Activated CD4-positive, alpha-beta T cell treated with anti-CD3 and anti-CD28 coated beads, Interleukin-2, amount 10 ng/mL, durations not matched to agents 24 days and 14 days (primary cell): ENCODE results near the gene GRIN3A. TPM values are rescaled to one million over a fixed set of nuclear protein-coding genes. Genes with fewer than 3 reads are reported as not detected.
A peak's percentile ranks its signal among the peaks of the same experiment; 100 is the strongest.
"Not testable (repeated sequence)": the region's sequence is repeated elsewhere in the genome, so short reads cannot be mapped to it uniquely, and the experiment has no call there.

Source experiments
- DNase-seq: peaks from one replicate; pipeline ENCODE4 v3.0.0; 2022
- H3K27ac Mint-ChIP-seq: one replicate; pipeline ENCODE4 v1.8.0; 2022; ENCODE audit warnings: mild to moderate bottlenecking, mixed read lengths
- H3K27me3 Mint-ChIP-seq: one replicate; pipeline ENCODE4 v1.8.0; 2022; ENCODE audit warnings: mixed read lengths
- H3K36me3 Mint-ChIP-seq: one replicate; pipeline ENCODE4 v1.8.0; 2022; ENCODE audit warnings: low read depth, mild to moderate bottlenecking, mixed read lengths
- H3K4me1 Mint-ChIP-seq: one replicate; pipeline ENCODE4 v1.8.0; 2021; ENCODE audit warnings: mixed read lengths
- H3K4me3 Mint-ChIP-seq: one replicate; pipeline ENCODE4 v1.8.0; 2022; ENCODE audit warnings: mild to moderate bottlenecking, moderate library complexity, mixed read lengths
- H3K9me3 Mint-ChIP-seq: one replicate; pipeline ENCODE4 v1.8.0; 2021; ENCODE audit warnings: mixed read lengths
- intact Hi-C: fragments of 100-400 bp; cut with micrococcal nuclease; formaldehyde crosslinking; loops from one replicate; pipeline ENCODE4 v1.15.1; 2023
- total RNA-seq: library from RNA; stranded (reverse); gene quantifications from 2 replicates; pipeline ENCODE4 v1.2.3, GENCODE V29; 2022

The GRIN3A gene
- total RNA-seq, 1 donor from 2014 or later = not detected

- no peaks in the 10 kb centered on the region for H3K9me3 Mint-ChIP-seq
- peak overlapping the region; percentile 70 for H3K27ac Mint-ChIP-seq
- H3K4me3 Mint-ChIP-seq = no peak overlapping the region
- peak; percentile 59 for DNase-seq
- no peaks in the 10 kb centered on the region for H3K27me3 Mint-ChIP-seq
- intact Hi-C loops = no loop called here
- peaks cover 24% of the 10 kb centered on the region for H3K36me3 Mint-ChIP-seq
- H3K4me1 Mint-ChIP-seq = peaks cover 23% of the 10 kb centered on the region
Measured at GRCh38 chr9:101569741-101570501, 168.5 kb downstream of the GRIN3A start.

- H3K36me3 Mint-ChIP-seq = peaks cover 34% of the 10 kb centered on the region
Measured at GRCh38 chr9:101567725-101568350, 170.6 kb downstream of the GRIN3A start.

GRCh38 chr9:101566904-101567724 lies 171.3 kb downstream of the GRIN3A start:
- Mint-ChIP-seq H3K4me1 (peaks cover 18% of the 10 kb centered on the region), H3K27ac (no peak overlapping the region), H3K4me3 (no peak overlapping the region), H3K36me3 (peaks cover 41% of the 10 kb centered on the region), H3K9me3 (no peaks in the 10 kb centered on the region), H3K27me3 (no peaks in the 10 kb centered on the region)
- intact Hi-C loops = no loop called here
- peak; percentile 73 for DNase-seq

More at GRCh38 chr9:101567725-101568350, 170.6 kb downstream of the GRIN3A start:
- intact Hi-C loops = no loop called here
- no peak for DNase-seq
- H3K4me3 Mint-ChIP-seq = no peak overlapping the region
- H3K27ac Mint-ChIP-seq = no peak overlapping the region
- no peaks in the 10 kb centered on the region for H3K9me3 Mint-ChIP-seq
- H3K27me3 Mint-ChIP-seq = no peaks in the 10 kb centered on the region
- H3K4me1 Mint-ChIP-seq = peaks cover 21% of the 10 kb centered on the region

GRCh38 chr9:101564252-101564651 lies 174.2 kb downstream of the GRIN3A start:
- H3K27ac Mint-ChIP-seq = no peak overlapping the region
- H3K27me3 Mint-ChIP-seq = no peaks in the 10 kb centered on the region
- DNase-seq = no peak
- H3K36me3 Mint-ChIP-seq = peaks cover 63% of the 10 kb centered on the region
- peaks cover 13% of the 10 kb centered on the region for H3K4me1 Mint-ChIP-seq
- intact Hi-C loops = no loop called here
- H3K4me3 Mint-ChIP-seq = no peak overlapping the region
- peaks cover 7% of the 10 kb centered on the region for H3K9me3 Mint-ChIP-seq

GRCh38 chr9:101562966-101563365 lies 175.5 kb downstream of the GRIN3A start:
- peaks cover 15% of the 10 kb centered on the region for H3K9me3 Mint-ChIP-seq
- H3K27me3 Mint-ChIP-seq = no peaks in the 10 kb centered on the region
- no peak overlapping the region for H3K4me3 Mint-ChIP-seq
- DNase-seq = no peak
- intact Hi-C loops = no loop called here
- H3K27ac Mint-ChIP-seq = no peak overlapping the region
- peaks cover 13% of the 10 kb centered on the region for H3K4me1 Mint-ChIP-seq
- peaks cover 73% of the 10 kb centered on the region for H3K36me3 Mint-ChIP-seq

- DNase-seq = no peak
- H3K27ac Mint-ChIP-seq = no peak overlapping the region
- H3K4me1 Mint-ChIP-seq = peaks cover 9% of the 10 kb centered on the region
- intact Hi-C loops = no loop called here
- H3K36me3 Mint-ChIP-seq = peaks cover 77% of the 10 kb centered on the region
- H3K4me3 Mint-ChIP-seq = no peak overlapping the region
- H3K9me3 Mint-ChIP-seq = peaks cover 15% of the 10 kb centered on the region
- no peaks in the 10 kb centered on the region for H3K27me3 Mint-ChIP-seq
Measured at GRCh38 chr9:101561740-101562139, 176.7 kb downstream of the GRIN3A start.

GRCh38 chr9:101549472-101550098 lies 188.9 kb downstream of the GRIN3A start:
- peaks cover 73% of the 10 kb centered on the region for H3K36me3 Mint-ChIP-seq

GRCh38 chr9:101543098-101543735 lies 195.2 kb downstream of the GRIN3A start:
- H3K4me3 Mint-ChIP-seq = no peak overlapping the region
- H3K4me1 Mint-ChIP-seq = no peaks in the 10 kb centered on the region
- H3K36me3 Mint-ChIP-seq = peaks cover 33% of the 10 kb centered on the region
- no peak overlapping the region for H3K27ac Mint-ChIP-seq
- intact Hi-C loops = no loop called here
- H3K27me3 Mint-ChIP-seq = no peaks in the 10 kb centered on the region
- no peaks in the 10 kb centered on the region for H3K9me3 Mint-ChIP-seq
- DNase-seq = no peak

More at GRCh38 chr9:101549472-101550098, 188.9 kb downstream of the GRIN3A start:
- H3K9me3 Mint-ChIP-seq, H3K4me3 Mint-ChIP-seq, intact Hi-C loops, H3K27ac Mint-ChIP-seq, H3K4me1 Mint-ChIP-seq, H3K27me3 Mint-ChIP-seq, DNase-seq: not testable (repeated sequence)

- Mint-ChIP-seq H3K36me3 (peaks cover 18% of the 10 kb centered on the region), H3K27ac (no peak overlapping the region), H3K27me3 (no peaks in the 10 kb centered on the region), H3K4me3 (no peak overlapping the region), H3K9me3 (no peaks in the 10 kb centered on the region), H3K4me1 (peaks cover 5% of the 10 kb centered on the region)
- DNase-seq = no peak
- intact Hi-C loops = no loop called here
Measured at GRCh38 chr9:101540069-101540468, 198.4 kb downstream of the GRIN3A start.

- peak; percentile 73 for DNase-seq
- H3K4me3 Mint-ChIP-seq = no peak overlapping the region
- H3K27me3 Mint-ChIP-seq = no peaks in the 10 kb centered on the region
- intact Hi-C loops = no loop called here
- no peaks in the 10 kb centered on the region for H3K9me3 Mint-ChIP-seq
- no peak overlapping the region for H3K27ac Mint-ChIP-seq
- peaks cover 10% of the 10 kb centered on the region for H3K36me3 Mint-ChIP-seq
- H3K4me1 Mint-ChIP-seq = peaks cover 9% of the 10 kb centered on the region
Measured at GRCh38 chr9:101536938-101537337, 201.5 kb downstream of the GRIN3A start.

GRCh38 chr9:101536351-101536750 lies 202.1 kb downstream of the GRIN3A start:
- intact Hi-C loops = no loop called here
- peaks cover 10% of the 10 kb centered on the region for H3K36me3 Mint-ChIP-seq
- no peak overlapping the region for H3K4me3 Mint-ChIP-seq
- peaks cover 9% of the 10 kb centered on the region for H3K4me1 Mint-ChIP-seq
- DNase-seq = no peak
- no peaks in the 10 kb centered on the region for H3K9me3 Mint-ChIP-seq
- H3K27me3 Mint-ChIP-seq = no peaks in the 10 kb centered on the region
- no peak overlapping the region for H3K27ac Mint-ChIP-seq

GRCh38 chr9:101533334-101534204 lies 204.9 kb downstream of the GRIN3A start, which contains the start of gene RNF20:
Gene RNF20 (plus strand): TSS chr9:101533853. CDS start chr9:101535424, 1,571 bp downstream.
- no peaks in the 10 kb centered on the region for H3K9me3 Mint-ChIP-seq
- DNase-seq = peak; percentile 99
- H3K27me3 Mint-ChIP-seq = peaks cover 3% of the 10 kb centered on the region
- peaks cover 12% of the 10 kb centered on the region for H3K4me1 Mint-ChIP-seq
- peaks cover 10% of the 10 kb centered on the region for H3K36me3 Mint-ChIP-seq
- H3K27ac Mint-ChIP-seq = peak within 1 kb of the TSS; percentile 98
- intact Hi-C loops = loop anchor here (1.0 to 5.0 kb wide), 3 partner anchors 53 to 416 kb away; partner anchors contain the start of genes MRPL50 and ZNF189
- peak within 1 kb of the TSS; percentile 93 for H3K4me3 Mint-ChIP-seq
